K562 (cell line): Measurements from ENCODE around the gene AJUBA. TPM values are rescaled to one million over a fixed set of nuclear protein-coding genes. Genes with fewer than 3 reads are reported as not detected.

ENCODE experiments used
- ATAC-seq: fragments of 200-7000 bp; cut with Tn5 transposase; 3 replicates; pipeline ENCODE4 v1.9.1; 2020; ENCODE audit warnings: moderate library complexity
- BruUV-seq: library from RNA; stranded (reverse); fragments of 400-500 nt; replicated peaks from 2 replicates; lab custom pipeline; 2021; lab: Mats Ljungman, UMichigan
- CTCF ChIA-PET: fragments of 300-600 bp; formaldehyde crosslinking; extraction: SDS; loops from one replicate; lab custom pipeline; 2021; ENCODE audit warnings: low intra/inter-chr PET ratio; lab: Yijun Ruan, JAX
- POLR2A ChIA-PET: fragments of 300-600, 350-650 bp; sonication (Branson Sonifier 250); formaldehyde crosslinking; extraction: SDS; loops from one replicate; lab custom pipeline; 2021; ENCODE audit warnings: antibody characterized with exemption, inconsistent platforms; lab: Yijun Ruan, JAX
- DNase-seq, 4 experiments: peaks; one replicate each; pipeline versions ENCODE4 v3.0.0 to v3.0.0-alpha.2; 2011 to 2018; ENCODE audit warnings: low spot score in 3 of 4, mixed read lengths in 3 of 4; ENCODE audit errors: extremely low read depth in 1 of 4
- FAIRE-seq: peaks from 2 replicates; lab custom pipeline; 2011; peaks lifted over from hg19 to GRCh38; lab: Jason Lieb, UNC
- H2AFZ ChIP-seq: 2 replicates; pipeline ENCODE4 v1.6.0; 2011; ENCODE audit warnings: low read depth, low read length, control low read depth, inconsistent platforms
- H3K27ac ChIP-seq: fragments of 200-600 bp; 3 replicates; pipeline ENCODE4 v1.8.0; 2011; ENCODE audit warnings: low read depth, mild to moderate bottlenecking, control low read depth, inconsistent platforms, low read length, moderate library complexity, mixed read lengths; ENCODE audit errors: extremely low read depth
- H3K27me3 ChIP-seq, 2 experiments: fragments of 300-600 bp in 1 of 2; 2 replicates in 1 of 2; 3 replicates in 1 of 2; pipeline versions ENCODE4 v1.6.0 to v1.8.0; 2011; ENCODE audit warnings: inconsistent platforms in 2 of 2, low read length in 2 of 2, mild to moderate bottlenecking in 1 of 2, mixed read lengths in 1 of 2, moderate library complexity in 1 of 2; ENCODE audit not compliant: control insufficient read depth in 2 of 2, insufficient read depth in 2 of 2
- H3K36me3 ChIP-seq: fragments of 300-600 bp; 3 replicates; pipeline ENCODE4 v1.8.0; 2011; ENCODE audit warnings: mild to moderate bottlenecking, low read length, inconsistent platforms; ENCODE audit not compliant: control insufficient read depth, insufficient read depth
- H3K4me1 ChIP-seq, 2 experiments: fragments of 200-600 bp in 1 of 2; replicated peaks in 1 of 2; 2 replicates in 1 of 2; 3 replicates in 1 of 2; pipeline versions ENCODE4 v1.5.1 to v1.8.0; 2011; ENCODE audit warnings: inconsistent platforms in 2 of 2, low read length in 2 of 2, mild to moderate bottlenecking in 1 of 2, mixed read lengths in 1 of 2, moderate library complexity in 1 of 2; ENCODE audit not compliant: control insufficient read depth in 2 of 2, insufficient read depth in 2 of 2
- H3K4me2 ChIP-seq: 2 replicates; pipeline ENCODE4 v1.6.1; 2011; ENCODE audit warnings: low read length, control low read depth, inconsistent platforms, mixed read lengths; ENCODE audit not compliant: insufficient read depth
- H3K4me3 ChIP-seq: fragments of 200-600 bp; sonication (generic), shearing (Covaris generic); 2 replicates; pipeline ENCODE4 v1.5.1; 2016; ENCODE audit warnings: control low read depth, inconsistent platforms
- H3K79me2 ChIP-seq: fragments of 200-600 bp; 3 replicates; pipeline ENCODE4 v1.8.0; 2011; ENCODE audit warnings: low read length, inconsistent platforms; ENCODE audit not compliant: control insufficient read depth, insufficient read depth
- H3K9ac ChIP-seq, 2 experiments: 2 replicates each; pipeline versions ENCODE4 v1.6.0 to v1.6.1; 2011; ENCODE audit warnings: low read depth in 2 of 2, low read length in 2 of 2, control low read depth in 1 of 2, inconsistent platforms in 1 of 2, mild to moderate bottlenecking in 1 of 2, mixed read lengths in 1 of 2; ENCODE audit not compliant: insufficient read depth in 1 of 2
- H3K9me1 ChIP-seq: one replicate; pipeline ENCODE4 v1.6.0; 2011; ENCODE audit warnings: inconsistent platforms, mild to moderate bottlenecking, low read length, moderate library complexity; ENCODE audit not compliant: control insufficient read depth, insufficient read depth
- H3K9me3 ChIP-seq: replicated peaks from 2 replicates; pipeline ENCODE4 v1.5.1; 2011; ENCODE audit warnings: low read depth, low read length, inconsistent platforms; ENCODE audit not compliant: control insufficient read depth, insufficient read depth
- H4K20me1 ChIP-seq: replicated peaks from 2 replicates; pipeline ENCODE4 v1.6.1; 2011; ENCODE audit warnings: low read length, inconsistent platforms, mixed read lengths; ENCODE audit not compliant: control insufficient read depth, insufficient read depth
- ARID1B ChIP-seq: fragments of 450-650 bp; IDR thresholded peaks from 2 replicates; pipeline ENCODE4 v1.6.1; 2016; ENCODE audit warnings: antibody characterized with exemption, mild to moderate bottlenecking, inconsistent platforms
- CAMTA2 ChIP-seq: fragments of 250-450 bp; sonication (Bioruptor Pico); conservative IDR thresholded peaks from 2 replicates; pipeline ENCODE4 v1.5.1; 2022
- CHD2 ChIP-seq: IDR thresholded peaks from 2 replicates; pipeline ENCODE4 v1.6.1; 2011; ENCODE audit warnings: low read depth, low read length
- ETV1 ChIP-seq: fragments of 450-650 bp; conservative IDR thresholded peaks from 2 replicates; pipeline ENCODE4 v1.6.1; 2016; ENCODE audit warnings: missing genetic modification characterization, control low read depth, low read depth, missing compliant biosample characterization
- GTF2A2 ChIP-seq: IDR thresholded peaks from 2 replicates; pipeline ENCODE4 v1.6.1; 2016; ENCODE audit warnings: mild to moderate bottlenecking, missing genetic modification characterization, missing compliant biosample characterization
- KAT2B ChIP-seq: IDR thresholded peaks from one replicate; pipeline ENCODE4 v1.6.1; 2012; ENCODE audit warnings: low read depth, mild to moderate bottlenecking, control low read depth, inconsistent platforms, low read length, moderate library complexity
- KDM2B ChIP-seq: fragments of 250-450 bp; sonication (Bioruptor Pico); IDR thresholded peaks from 2 replicates; pipeline ENCODE4 v1.8.0; 2021; ENCODE audit warnings: mild to moderate bottlenecking, moderate library complexity
- PCBP1 ChIP-seq: fragments of 200-400 bp; formaldehyde crosslinking; IDR thresholded peaks from 2 replicates; pipeline ENCODE4 v1.6.1; 2018; ENCODE audit warnings: mild to moderate bottlenecking, low read depth, low read length; ENCODE audit not compliant: poor library complexity, severe bottlenecking
- PHF8 ChIP-seq: fragments of 200-600 bp; sonication (generic); IDR thresholded peaks from 2 replicates; pipeline ENCODE4 v1.6.1; 2012; ENCODE audit warnings: mixed run types, mild to moderate bottlenecking, inconsistent platforms, low read length, moderate library complexity, borderline replicate concordance
- POLR3G ChIP-seq: IDR thresholded peaks from 2 replicates; pipeline ENCODE4 v1.6.1; 2011; ENCODE audit not compliant: insufficient read length, insufficient replicate concordance; ENCODE audit errors: extremely low read depth
- PTBP1 ChIP-seq: fragments of 200-400 bp; formaldehyde crosslinking; IDR thresholded peaks from 2 replicates; pipeline ENCODE4 v1.6.1; 2017; ENCODE audit warnings: low read depth, low read length
- PTTG1 ChIP-seq: fragments of 450-650 bp; IDR thresholded peaks from 2 replicates; pipeline ENCODE4 v1.6.1; 2016; ENCODE audit warnings: low read depth, mild to moderate bottlenecking, missing genetic modification characterization, missing compliant biosample characterization
- STAT5B ChIP-seq: fragments of 250-450 bp; sonication (Bioruptor Pico); IDR thresholded peaks from 2 replicates; pipeline ENCODE4 v1.8.0; 2021; ENCODE audit warnings: mild to moderate bottlenecking, inconsistent platforms
- TFAM ChIP-seq: fragments of 250-450 bp; sonication (Bioruptor Pico); conservative IDR thresholded peaks from 2 replicates; pipeline ENCODE4 v1.5.0; 2021; ENCODE audit warnings: mild to moderate bottlenecking, moderate library complexity
- U2AF1 ChIP-seq: fragments of 200-400 bp; formaldehyde crosslinking; optimal IDR thresholded peaks from 2 replicates; pipeline ENCODE3; 2017; ENCODE audit warnings: mild to moderate bottlenecking, low read depth, low read length, moderate library complexity
- ZNF197 ChIP-seq: fragments of 200-800 bp; sonication (Bioruptor generic); IDR thresholded peaks from 2 replicates; pipeline ENCODE4 v1.6.1; 2016; ENCODE audit warnings: low read depth, missing genetic modification characterization, missing compliant biosample characterization
- ZNF282 ChIP-seq: sonication (generic); formaldehyde crosslinking; IDR thresholded peaks from 2 replicates; pipeline ENCODE4 v1.8.1; 2023; ENCODE audit warnings: missing genetic modification reagents
- ZNF398 ChIP-seq: fragments of 250-450 bp; sonication (Bioruptor Pico); IDR thresholded peaks from 2 replicates; pipeline ENCODE4 v1.8.0; 2021; ENCODE audit warnings: moderate library complexity, mild to moderate bottlenecking, inconsistent platforms
- ZNF75A ChIP-seq: fragments of 450-650 bp; formaldehyde crosslinking; IDR thresholded peaks from 2 replicates; pipeline ENCODE4 v1.4.0; 2020; ENCODE audit warnings: mild to moderate bottlenecking
- ZNF778 ChIP-seq: fragments of 450-650 bp; formaldehyde crosslinking; IDR thresholded peaks from 2 replicates; pipeline ENCODE4 v1.4.0; 2020; ENCODE audit warnings: mild to moderate bottlenecking, moderate library complexity
- WGBS: fragments of 100-300 bp; shearing (Covaris generic); methylation state at CpG from one replicate; pipeline ENCODE4 v1.1.6; 2016; ENCODE audit warnings: low coverage, mixed read lengths; ENCODE audit not compliant: insufficient coverage; ENCODE audit errors: missing lambda C conversion rate; 5-methylcytosine and 5-hydroxymethylcytosine counted together
- in situ Hi-C: fragments of 300-500 bp; cut with MboI; formaldehyde crosslinking; loops from 4 replicates; pipeline ENCODE4 v1.15.0; 2018; ENCODE audit warnings: inconsistent platforms, mixed read lengths
- intact Hi-C: fragments of 100-400 bp; cut with micrococcal nuclease; formaldehyde crosslinking; loops from 2 replicates; pipeline ENCODE4 v1.14.2; 2022
- polyA plus RNA-seq, 8 experiments: library from polyadenylated mRNA; depleted of rRNA in 4 of 8; stranded (reverse) in 5 of 8; unstranded in 3 of 8; fragments of >200 nt; fragmentation: Nextera tagmentation in 2 of 8; fragmentation: Illumina TruSeq in 1 of 8; extraction: Ambion mirVana in 2 of 8; extraction: Trizol in 1 of 8; gene quantifications; 2 replicates each; pipeline versions ENCODE4 v1.2.1 to v1.2.3, GENCODE V29; 2011 to 2014; ENCODE audit warnings: inconsistent platforms in 1 of 8, missing spikeins in 1 of 8
- total RNA-seq, 7 experiments: library from RNA; depleted of rRNA in 6 of 7; stranded (reverse); fragments of >200 nt in 6 of 7; fragmentation: Illumina TruSeq in 2 of 7; extraction: Trizol in 2 of 7; gene quantifications; 2 replicates each; pipeline versions ENCODE4 v1.2.1 to v1.2.3, GENCODE V29; 2011 to 2021; ENCODE audit warnings: low replicate concordance in 1 of 7
- TF ChIP-seq, protein P1 (sequence below): fragments of 250-450 bp; sonication (Bioruptor Pico); IDR thresholded peaks from 2 replicates; pipeline ENCODE4 v1.4.0; 2020; ENCODE audit warnings: borderline replicate concordance

The AJUBA gene
- total and polyA plus RNA-seq, 9 of the 15 experiments (the other 6 are each of a cell fraction or from before 2014, with no cell fraction given) = 0.73 to 4.7 (median 2.8) TPM

DNA sequence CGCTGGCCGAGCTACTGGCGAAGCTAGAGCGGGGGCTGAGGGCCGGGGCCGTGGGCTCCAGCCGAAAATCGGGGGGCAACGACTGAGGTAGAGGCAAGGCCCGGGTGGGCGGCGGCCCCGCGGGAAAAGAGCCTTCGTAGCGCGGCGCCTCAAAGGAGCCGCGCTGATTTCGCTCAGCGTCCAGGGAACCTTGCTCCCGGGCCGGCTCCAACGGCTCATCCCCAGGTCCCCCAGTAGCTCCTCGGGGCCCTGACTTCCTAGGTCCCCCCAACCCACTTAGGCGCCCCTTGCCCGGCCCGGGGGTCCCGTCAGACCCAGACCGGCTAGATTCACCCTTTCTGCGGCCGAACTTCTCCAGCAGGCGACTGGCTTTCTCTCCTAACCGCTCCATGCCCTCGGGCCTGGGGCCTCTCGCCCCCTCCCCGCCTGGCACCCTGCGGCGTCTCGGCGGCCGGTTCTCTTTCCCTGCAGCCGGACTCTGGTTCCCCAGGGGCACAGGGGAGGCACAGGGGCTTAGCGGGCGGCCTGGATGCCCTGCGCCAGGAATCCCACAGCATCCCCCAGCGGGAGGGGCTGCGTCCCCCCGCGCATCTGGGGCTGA is 375 bp downstream of the AJUBA start:
- intact Hi-C loops = no loop called here
- no peak for DNase-seq
- ChIA-PET CTCF (interaction anchor here (0.6 to 2.9 kb wide), 7 partner anchors 8 to 425 kb away, joined by 3 to 22 read pairs (median 6); partner anchors contain the start of gene PRMT5), POLR2A (interaction anchor here (0.6 to 2.0 kb wide), 12 partner anchors 10 to 325 kb away, joined by 3 to 14 read pairs (median 4); partner anchors contain the start of genes BCL2L2, CDH24, HAUS4 and PRMT5)
- H3K79me2 ChIP-seq = no peaks in the 10 kb centered on the region
- no peaks in the 10 kb centered on the region for H3K9me3 ChIP-seq
- H3K9ac ChIP-seq = peak overlapping the region; percentile 63 to 96; a peak in 3 of 4 replicates
- no peaks in the 10 kb centered on the region for H4K20me1 ChIP-seq
- peaks cover 19 to 39% of the 10 kb centered on the region in 2 experiments for H3K4me1 ChIP-seq
- H3K27me3 ChIP-seq = no peaks in the 10 kb centered on the region
- H3K36me3 ChIP-seq = peaks cover 9% of the 10 kb centered on the region; the same call in 2 of the 3 replicates
- peak overlapping the region; percentile 69 for H3K4me3 ChIP-seq
- H3K4me2 ChIP-seq = peak overlapping the region; percentile 93
- 25% methylated on average over 18 of the region's 51 CpGs for WGBS
- H3K27ac ChIP-seq = no peak overlapping the region; the same call in 2 of the 3 replicates
- ATAC-seq = no peak
- TSS peak; percentile 49 for BruUV-seq
- peak overlapping the region; percentile 97 for H2AFZ ChIP-seq
- FAIRE-seq = no peak
- in situ Hi-C loops = loop anchor here (5.0 kb wide), 1 partner anchor 50 kb away; no protein-coding TSS in a partner anchor
- no peaks in the 10 kb centered on the region for H3K9me1 ChIP-seq
- TF ChIP-seq KAT2B (no peak), PTTG1 (tag) (no peak), GTF2A2 (tag) (no peak), ZNF778 (CRISPR knock-in tag) (no peak), ZNF197 (CRISPR knock-in tag) (no peak), PHF8 (peak; percentile 53; the same call in 1 of the 2 replicates), STAT5B (CRISPR knock-in tag) (no peak), TFAM (no peak), CHD2 (no peak), ZNF75A (CRISPR knock-in tag) (no peak), PTBP1 (no peak), U2AF1 (no peak), KDM2B (CRISPR knock-in tag) (no peak), ZNF282 (CRISPR knock-in tag) (0 out of 2 replicates have a peak, but pooled peaks have one; percentile 42), ARID1B (no peak), ETV1 (tag) (no peak), POLR3G (no peak), PCBP1 (peak; percentile 57), ZNF398 (CRISPR knock-in tag) (no peak), CAMTA2 (CRISPR knock-in tag) (no peak)
- TF ChIP-seq, protein P1, sequence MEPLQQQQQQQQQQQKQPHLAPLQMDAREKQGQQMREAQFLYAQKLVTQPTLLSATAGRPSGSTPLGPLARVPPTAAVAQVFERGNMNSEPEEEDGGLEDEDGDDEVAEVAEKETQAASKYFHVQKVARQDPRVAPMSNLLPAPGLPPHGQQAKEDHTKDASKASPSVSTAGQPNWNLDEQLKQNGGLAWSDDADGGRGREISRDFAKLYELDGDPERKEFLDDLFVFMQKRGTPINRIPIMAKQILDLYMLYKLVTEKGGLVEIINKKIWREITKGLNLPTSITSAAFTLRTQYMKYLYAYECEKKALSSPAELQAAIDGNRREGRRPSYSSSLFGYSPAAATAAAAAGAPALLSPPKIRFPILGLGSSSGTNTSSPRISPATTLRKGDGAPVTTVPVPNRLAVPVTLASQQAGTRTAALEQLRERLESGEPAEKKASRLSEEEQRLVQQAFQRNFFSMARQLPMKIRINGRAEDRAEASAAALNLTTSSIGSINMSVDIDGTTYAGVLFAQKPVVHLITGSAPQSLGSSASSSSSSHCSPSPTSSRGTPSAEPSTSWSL (CRISPR knock-in tag) = no peak
